ENCODE measurements around the gene OLFML2B.

The OLFML2B gene

GRCh38 chr1:161978011-161978790 is 45.5 kb downstream of the OLFML2B start:
- no peak for DNase-seq (ENCODE audit: low read depth)

DNA sequence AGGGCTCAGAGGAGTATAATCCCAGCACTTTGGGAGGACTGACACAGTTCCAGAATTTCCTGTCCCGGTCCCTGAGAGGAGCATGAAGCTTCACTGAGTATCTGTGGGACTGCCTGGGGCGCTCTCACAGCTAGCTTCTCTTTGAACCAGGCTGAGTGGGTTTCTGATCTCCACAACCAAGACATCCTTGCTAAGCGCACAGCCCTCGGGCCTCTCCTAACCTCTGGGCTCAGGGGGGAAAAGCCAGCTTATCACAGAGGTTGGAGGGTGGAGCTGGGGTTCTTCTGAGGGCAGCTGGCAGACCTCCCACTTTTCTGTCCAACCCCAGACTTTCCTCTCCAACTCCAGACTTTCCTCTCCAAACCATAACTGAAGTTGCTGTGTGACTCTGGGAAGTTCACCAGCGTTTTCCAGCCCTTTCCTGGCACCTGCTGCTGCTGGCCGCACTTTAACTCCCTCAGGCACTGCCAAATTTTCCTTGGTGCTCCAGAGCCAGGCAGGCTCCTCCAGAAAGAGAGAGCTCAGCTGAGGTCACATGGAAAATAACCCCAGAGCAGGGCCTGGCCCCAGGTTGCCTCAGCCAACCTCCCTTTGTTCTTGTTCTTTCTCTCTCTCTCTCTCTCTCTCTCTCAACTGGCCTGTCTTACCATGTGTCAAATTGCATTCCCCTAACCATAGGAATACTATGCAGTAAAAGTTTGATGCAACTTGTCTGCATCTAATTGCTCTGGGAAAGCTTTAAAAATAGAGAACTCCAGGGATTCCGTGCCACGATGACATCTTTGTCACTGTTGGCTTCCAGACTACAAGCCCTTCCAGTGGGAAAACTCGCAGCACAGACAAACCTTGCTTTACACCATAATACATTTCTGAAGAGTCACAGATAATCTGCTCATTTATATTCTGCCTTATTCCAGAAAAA is 49.5 kb downstream of the OLFML2B start:
- DNase-seq (ENCODE audit: low read depth), result no peak

GRCh38 chr1:161972828-161973227 is 50.8 kb downstream of the OLFML2B start:
- DNase-seq (ENCODE audit: low read depth), result no peak

GRCh38 chr1:161970633-161971032 is 53.0 kb downstream of the OLFML2B start:
- no peak for DNase-seq (ENCODE audit: low read depth)

GRCh38 chr1:161970036-161970435 is 53.6 kb downstream of the OLFML2B start:
- DNase-seq (ENCODE audit: low read depth), result no peak

GRCh38 chr1:161966067-161966466 is 57.6 kb downstream of the OLFML2B start:
- no peak for DNase-seq (ENCODE audit: low read depth)

- peak; percentile 83 for DNase-seq (ENCODE audit: low read depth)
Measured at GRCh38 chr1:161962091-161962887, 61.4 kb downstream of the OLFML2B start.

GRCh38 chr1:161958425-161958824 is 65.2 kb downstream of the OLFML2B start:
- no peak for DNase-seq (ENCODE audit: low read depth)

DNA sequence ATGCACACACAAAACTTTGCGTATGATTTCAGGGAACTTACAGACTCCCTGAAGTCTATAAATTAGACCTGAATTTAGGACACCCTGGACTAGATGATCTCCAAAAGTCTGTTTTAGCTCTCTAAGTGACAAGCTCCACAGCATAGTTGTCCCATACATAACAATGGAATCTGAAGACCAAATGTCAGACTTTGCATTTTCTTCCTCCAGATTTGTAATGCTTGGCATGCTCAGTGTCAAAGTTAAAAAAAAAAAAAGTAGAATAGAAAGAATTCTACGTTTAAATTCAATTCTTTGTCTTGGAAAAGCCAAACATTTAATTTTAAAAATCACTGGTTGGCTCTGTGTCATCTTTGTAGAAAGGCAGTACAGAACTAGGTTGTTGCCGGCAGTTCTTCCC is 66.7 kb downstream of the OLFML2B start:
- DNase-seq (ENCODE audit: low read depth), result no peak

GRCh38 chr1:161956097-161956496 is 67.6 kb downstream of the OLFML2B start:
- peak; percentile 85 for DNase-seq (ENCODE audit: low read depth)

DNA sequence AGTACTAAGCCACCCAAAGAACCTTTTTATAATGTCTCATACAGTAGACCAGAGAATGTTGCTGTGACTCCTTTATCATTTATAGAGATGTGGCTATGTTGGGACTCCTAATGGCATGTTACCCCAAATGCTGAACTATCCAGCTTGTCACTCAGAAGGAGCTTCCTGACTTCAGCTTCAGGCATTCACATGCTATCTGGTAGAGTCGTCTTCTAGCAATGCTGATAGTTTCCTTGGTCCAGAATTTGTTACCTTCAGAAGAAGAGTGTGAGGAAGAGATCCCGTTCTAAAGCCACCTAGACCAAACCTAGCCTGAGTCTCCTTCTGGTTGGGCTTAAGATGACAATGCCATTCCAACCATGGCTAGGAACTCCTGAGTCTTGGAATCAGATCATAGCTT is 68.1 kb downstream of the OLFML2B start:
- DNase-seq (ENCODE audit: low read depth), result no peak

DNA sequence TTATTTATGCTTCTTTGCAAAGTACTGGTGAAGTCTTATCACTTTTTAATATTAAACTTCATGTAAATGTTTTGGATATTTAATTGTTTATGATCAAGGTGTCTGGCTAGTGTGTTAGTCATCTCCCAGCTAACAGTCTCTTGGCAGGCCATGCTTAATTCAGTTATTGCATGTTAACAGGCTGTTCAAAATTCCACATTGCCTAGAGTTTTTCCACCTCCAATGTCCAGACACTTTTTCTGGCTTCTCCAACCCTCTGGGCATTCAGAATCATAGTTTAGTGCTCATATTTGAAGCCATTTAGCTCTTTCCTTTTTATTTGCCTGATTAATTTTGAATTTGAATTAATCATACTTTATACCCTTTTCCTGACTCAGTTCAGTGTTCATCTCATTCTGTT is 69.2 kb downstream of the OLFML2B start:
- no peak for DNase-seq (ENCODE audit: low read depth)

GRCh38 chr1:161954050-161954449 is 69.6 kb downstream of the OLFML2B start:
- no peak for DNase-seq (ENCODE audit: low read depth)

- DNase-seq (ENCODE audit: low read depth), result no peak
Measured at GRCh38 chr1:161953256-161953920, 70.3 kb downstream of the OLFML2B start.

DNA sequence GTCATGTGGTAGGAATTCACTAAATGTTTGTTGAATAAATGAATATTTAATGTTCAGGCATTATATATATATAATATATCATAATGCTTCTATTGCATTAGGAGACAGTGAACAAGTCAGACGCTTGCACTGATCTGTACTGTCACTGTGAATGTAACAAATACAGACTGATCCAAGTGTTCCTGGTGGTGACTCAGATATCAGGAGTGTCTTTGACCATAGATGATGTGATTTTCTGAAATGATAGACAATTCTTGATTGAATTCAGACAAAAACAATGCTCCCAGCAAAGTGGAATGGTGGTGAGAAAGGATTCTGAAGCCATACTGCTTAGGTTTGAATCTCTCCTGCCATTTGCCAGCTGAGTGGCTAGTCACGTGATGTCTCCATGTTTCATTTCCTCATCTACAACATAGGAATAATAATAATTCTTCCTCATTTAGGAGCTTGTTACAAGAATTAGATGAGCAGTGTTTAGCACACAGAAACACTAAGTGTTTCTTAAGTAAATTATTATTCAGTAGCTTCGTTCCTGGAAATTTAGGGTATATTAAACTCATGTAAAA is 71.0 kb downstream of the OLFML2B start:
- no peak for DNase-seq (ENCODE audit: low read depth)

DNA sequence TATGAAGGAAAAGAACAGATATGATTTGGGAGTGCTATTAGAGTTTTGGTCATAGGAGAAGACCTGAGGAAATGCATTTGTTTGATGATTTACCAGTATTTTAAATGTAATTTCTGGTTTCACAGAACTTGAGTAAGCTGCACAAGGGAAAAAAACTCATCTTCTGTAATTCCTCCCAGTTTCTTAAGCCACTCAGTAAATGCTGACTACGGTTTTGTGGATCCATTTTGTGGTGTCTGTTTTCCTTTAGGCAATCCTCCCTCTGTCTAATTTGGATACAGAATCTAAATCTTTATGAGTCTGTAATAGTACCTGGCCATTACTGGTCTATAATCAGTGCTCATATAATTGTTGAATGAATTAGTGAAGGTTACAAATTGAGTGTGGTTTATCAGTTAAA is 72.0 kb downstream of the OLFML2B start:
- no peak for DNase-seq (ENCODE audit: low read depth)

- no peak for DNase-seq (ENCODE audit: low read depth)
Measured at GRCh38 chr1:161950377-161950776, 73.3 kb downstream of the OLFML2B start.

DNA sequence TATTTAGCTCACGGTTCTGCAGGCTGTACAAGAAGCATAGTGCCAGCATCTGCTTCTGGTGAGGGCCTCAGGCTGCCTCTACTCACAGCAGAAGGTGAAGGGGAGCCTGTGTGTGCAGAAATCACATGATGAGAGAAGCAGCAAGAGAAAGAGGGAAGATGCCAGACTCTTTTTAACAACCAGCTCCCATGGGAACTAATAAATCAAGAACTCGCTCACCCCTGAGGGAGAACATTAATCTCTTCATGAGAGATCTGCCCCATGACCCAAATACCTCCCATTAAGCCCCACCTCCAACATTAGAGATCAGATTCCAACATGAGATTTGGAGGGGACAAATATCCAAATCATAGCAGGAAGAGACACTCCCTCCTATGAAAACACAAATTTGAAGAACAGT is 74.1 kb downstream of the OLFML2B start:
- no peak for DNase-seq (ENCODE audit: low read depth)

DNA sequence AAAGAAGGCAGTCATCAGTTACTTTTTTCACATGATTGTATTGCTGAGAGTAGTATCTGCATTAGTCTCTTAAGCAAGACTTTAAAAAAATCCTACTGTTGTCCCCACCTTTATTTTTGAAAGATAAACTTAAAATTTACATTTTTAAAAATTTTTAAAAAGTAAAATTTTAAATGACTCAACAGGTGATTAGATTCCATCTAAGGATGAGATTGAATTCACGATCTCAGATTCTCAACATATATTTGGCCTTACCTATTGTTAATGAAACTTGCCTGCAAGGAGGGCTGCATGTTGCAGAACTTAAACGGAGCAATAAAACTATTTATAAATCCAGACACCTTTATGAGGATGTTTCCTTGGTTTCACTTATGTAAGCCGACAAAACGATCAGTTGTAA is 75.2 kb downstream of the OLFML2B start:
- no peak for DNase-seq (ENCODE audit: low read depth)

DNA sequence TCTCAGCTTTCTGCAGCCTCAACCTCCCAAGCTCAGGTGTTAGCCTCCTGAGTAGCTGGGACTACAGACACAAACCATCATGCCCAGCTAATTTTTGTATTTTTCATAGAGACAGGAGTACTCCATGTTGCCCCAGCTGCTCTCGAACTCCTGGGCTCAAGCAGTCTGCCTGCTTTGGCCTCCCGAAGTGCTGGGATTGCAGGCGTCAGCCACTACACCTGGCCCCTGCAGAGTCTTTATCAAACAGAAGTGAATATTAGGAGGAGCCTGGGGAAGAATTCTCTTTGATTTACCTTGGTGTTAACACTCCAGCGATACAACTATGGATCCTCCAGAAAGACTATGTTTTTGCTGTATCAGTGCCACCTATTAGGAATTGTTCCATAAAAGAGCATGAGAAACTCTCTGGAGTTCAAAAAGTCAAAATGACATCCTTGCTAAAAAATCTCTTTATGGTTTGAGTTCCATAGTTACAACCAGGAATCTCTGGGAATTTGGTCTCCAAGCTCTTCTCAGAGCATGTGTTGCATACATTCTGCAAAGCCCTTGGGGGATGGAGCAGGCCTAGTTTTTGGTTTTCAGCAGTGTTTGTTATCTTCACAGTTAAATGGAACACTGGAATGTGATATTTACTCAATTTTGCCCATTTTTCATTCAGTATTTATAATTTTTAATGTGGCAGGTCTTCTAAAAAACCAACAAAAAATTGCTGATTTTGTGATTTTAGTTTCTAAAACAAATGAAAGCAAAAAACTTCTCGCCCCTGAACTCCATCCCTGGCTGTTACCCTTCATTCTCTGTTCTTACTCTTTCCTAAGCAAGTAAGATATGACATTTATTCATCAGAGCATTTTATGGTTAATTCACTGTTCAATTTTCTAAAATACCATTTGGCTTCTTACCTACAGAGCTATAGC is 77.3 kb downstream of the OLFML2B start:
- DNase-seq (ENCODE audit: low read depth), result no peak

Data from HS-5 (cell line).